ENCODE data around the gene NFATC2.

Gene NFATC2

GRCh38 chr20:51536116-51537069 is 6.1 kb downstream of the NFATC2 start:
- H3K9ac ChIP-seq (ENCODE audit: low read depth, low read length) = no peak overlapping the region
- no peaks in the 10 kb centered on the region; the same call in 1 of the 2 replicates for H3K9me3 ChIP-seq (ENCODE audit: control insufficient read depth, insufficient read depth, low read length)
- no peaks in the 10 kb centered on the region; the same call in 1 of the 2 replicates for H3K4me1 ChIP-seq (ENCODE audit: insufficient read depth, low read length)
- H3K36me3 ChIP-seq (ENCODE audit: insufficient read depth, low read length) = no peaks in the 10 kb centered on the region

- H3K36me3 ChIP-seq (ENCODE audit: insufficient read depth, low read length) = no peaks in the 10 kb centered on the region
- H3K9me3 ChIP-seq (ENCODE audit: control insufficient read depth, insufficient read depth, low read length) = no peaks in the 10 kb centered on the region; the same call in 1 of the 2 replicates
- no peak overlapping the region for H3K9ac ChIP-seq (ENCODE audit: low read depth, low read length)
- no peaks in the 10 kb centered on the region for H3K4me1 ChIP-seq (ENCODE audit: insufficient read depth, low read length)
Measured at GRCh38 chr20:51535674-51536073, 6.8 kb downstream of the NFATC2 start.

GRCh38 chr20:51535075-51535386 is 7.5 kb downstream of the NFATC2 start:
- Histone ChIP-seq H3K36me3 (ENCODE audit: insufficient read depth, low read length) (no peaks in the 10 kb centered on the region), H3K9me3 (ENCODE audit: control insufficient read depth, insufficient read depth, low read length) (no peaks in the 10 kb centered on the region; the same call in 1 of the 2 replicates), H3K4me1 (ENCODE audit: insufficient read depth, low read length) (no peaks in the 10 kb centered on the region), H3K9ac (ENCODE audit: low read depth, low read length) (no peak overlapping the region)

- Histone ChIP-seq H3K9ac (ENCODE audit: low read depth, low read length) (no peak overlapping the region), H3K36me3 (ENCODE audit: insufficient read depth, low read length) (no peaks in the 10 kb centered on the region), H3K4me1 (ENCODE audit: insufficient read depth, low read length) (no peaks in the 10 kb centered on the region), H3K9me3 (ENCODE audit: control insufficient read depth, insufficient read depth, low read length) (no peaks in the 10 kb centered on the region; the same call in 1 of the 2 replicates)
Measured at GRCh38 chr20:51533291-51534172, 9.0 kb downstream of the NFATC2 start.

GRCh38 chr20:51532577-51533191 is 9.8 kb downstream of the NFATC2 start:
- Histone ChIP-seq H3K9ac (ENCODE audit: low read depth, low read length) (no peak overlapping the region), H3K36me3 (ENCODE audit: insufficient read depth, low read length) (no peaks in the 10 kb centered on the region), H3K9me3 (ENCODE audit: control insufficient read depth, insufficient read depth, low read length) (no peaks in the 10 kb centered on the region; the same call in 1 of the 2 replicates), H3K4me1 (ENCODE audit: insufficient read depth, low read length) (no peaks in the 10 kb centered on the region)

GRCh38 chr20:51531712-51532456 is 10.6 kb downstream of the NFATC2 start:
- H3K36me3 ChIP-seq (ENCODE audit: insufficient read depth, low read length) = no peaks in the 10 kb centered on the region
- no peak overlapping the region for H3K9ac ChIP-seq (ENCODE audit: low read depth, low read length)
- H3K9me3 ChIP-seq (ENCODE audit: control insufficient read depth, insufficient read depth, low read length) = no peaks in the 10 kb centered on the region; the same call in 1 of the 2 replicates
- H3K4me1 ChIP-seq (ENCODE audit: insufficient read depth, low read length) = no peaks in the 10 kb centered on the region

GRCh38 chr20:51531141-51531710 is 11.3 kb downstream of the NFATC2 start:
- Histone ChIP-seq H3K4me1 (ENCODE audit: insufficient read depth, low read length) (no peaks in the 10 kb centered on the region), H3K9me3 (ENCODE audit: control insufficient read depth, insufficient read depth, low read length) (no peaks in the 10 kb centered on the region; the same call in 1 of the 2 replicates), H3K36me3 (ENCODE audit: insufficient read depth, low read length) (no peaks in the 10 kb centered on the region), H3K9ac (ENCODE audit: low read depth, low read length) (no peak overlapping the region)

- Histone ChIP-seq H3K4me1 (ENCODE audit: insufficient read depth, low read length) (no peaks in the 10 kb centered on the region), H3K9ac (ENCODE audit: low read depth, low read length) (no peak overlapping the region), H3K36me3 (ENCODE audit: insufficient read depth, low read length) (no peaks in the 10 kb centered on the region), H3K9me3 (ENCODE audit: control insufficient read depth, insufficient read depth, low read length) (no peaks in the 10 kb centered on the region; the same call in 1 of the 2 replicates)
Measured at GRCh38 chr20:51529758-51530157, 12.8 kb downstream of the NFATC2 start.

GRCh38 chr20:51529081-51529681 is 13.3 kb downstream of the NFATC2 start:
- Histone ChIP-seq H3K9ac (ENCODE audit: low read depth, low read length) (no peak overlapping the region), H3K36me3 (ENCODE audit: insufficient read depth, low read length) (no peaks in the 10 kb centered on the region), H3K9me3 (ENCODE audit: control insufficient read depth, insufficient read depth, low read length) (no peaks in the 10 kb centered on the region; the same call in 1 of the 2 replicates), H3K4me1 (ENCODE audit: insufficient read depth, low read length) (no peaks in the 10 kb centered on the region)

GRCh38 chr20:51528263-51529027 is 14.1 kb downstream of the NFATC2 start:
- Histone ChIP-seq H3K9me3 (ENCODE audit: control insufficient read depth, insufficient read depth, low read length) (no peaks in the 10 kb centered on the region; the same call in 1 of the 2 replicates), H3K4me1 (ENCODE audit: insufficient read depth, low read length) (no peaks in the 10 kb centered on the region), H3K9ac (ENCODE audit: low read depth, low read length) (no peak overlapping the region)

GRCh38 chr20:51526754-51527153 is 15.8 kb downstream of the NFATC2 start:
- Histone ChIP-seq H3K9ac (ENCODE audit: low read depth, low read length) (no peak overlapping the region), H3K9me3 (ENCODE audit: control insufficient read depth, insufficient read depth, low read length) (no peaks in the 10 kb centered on the region; the same call in 1 of the 2 replicates), H3K4me1 (ENCODE audit: insufficient read depth, low read length) (no peaks in the 10 kb centered on the region), H3K36me3 (ENCODE audit: insufficient read depth, low read length) (no peaks in the 10 kb centered on the region)

More at GRCh38 chr20:51528263-51529027, 14.1 kb downstream of the NFATC2 start:
- no peaks in the 10 kb centered on the region for H3K36me3 ChIP-seq (ENCODE audit: insufficient read depth, low read length)

GRCh38 chr20:51526106-51526470 is 16.4 kb downstream of the NFATC2 start:
- no peak overlapping the region for H3K9ac ChIP-seq (ENCODE audit: low read depth, low read length)
- no peaks in the 10 kb centered on the region for H3K36me3 ChIP-seq (ENCODE audit: insufficient read depth, low read length)
- no peaks in the 10 kb centered on the region for H3K4me1 ChIP-seq (ENCODE audit: insufficient read depth, low read length)
- no peaks in the 10 kb centered on the region for H3K9me3 ChIP-seq (ENCODE audit: control insufficient read depth, insufficient read depth, low read length)
